Activated CD8-positive, alpha-beta memory T cell treated with anti-CD3 and anti-CD28 coated beads for 24 hours (primary cell): ENCODE results near the gene SELE.

Source experiments
- DNase-seq: peaks from one replicate; pipeline ENCODE4 v3.0.0-alpha.2; 2020

The SELE gene, protein sequence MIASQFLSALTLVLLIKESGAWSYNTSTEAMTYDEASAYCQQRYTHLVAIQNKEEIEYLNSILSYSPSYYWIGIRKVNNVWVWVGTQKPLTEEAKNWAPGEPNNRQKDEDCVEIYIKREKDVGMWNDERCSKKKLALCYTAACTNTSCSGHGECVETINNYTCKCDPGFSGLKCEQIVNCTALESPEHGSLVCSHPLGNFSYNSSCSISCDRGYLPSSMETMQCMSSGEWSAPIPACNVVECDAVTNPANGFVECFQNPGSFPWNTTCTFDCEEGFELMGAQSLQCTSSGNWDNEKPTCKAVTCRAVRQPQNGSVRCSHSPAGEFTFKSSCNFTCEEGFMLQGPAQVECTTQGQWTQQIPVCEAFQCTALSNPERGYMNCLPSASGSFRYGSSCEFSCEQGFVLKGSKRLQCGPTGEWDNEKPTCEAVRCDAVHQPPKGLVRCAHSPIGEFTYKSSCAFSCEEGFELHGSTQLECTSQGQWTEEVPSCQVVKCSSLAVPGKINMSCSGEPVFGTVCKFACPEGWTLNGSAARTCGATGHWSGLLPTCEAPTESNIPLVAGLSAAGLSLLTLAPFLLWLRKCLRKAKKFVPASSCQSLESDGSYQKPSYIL

DNA sequence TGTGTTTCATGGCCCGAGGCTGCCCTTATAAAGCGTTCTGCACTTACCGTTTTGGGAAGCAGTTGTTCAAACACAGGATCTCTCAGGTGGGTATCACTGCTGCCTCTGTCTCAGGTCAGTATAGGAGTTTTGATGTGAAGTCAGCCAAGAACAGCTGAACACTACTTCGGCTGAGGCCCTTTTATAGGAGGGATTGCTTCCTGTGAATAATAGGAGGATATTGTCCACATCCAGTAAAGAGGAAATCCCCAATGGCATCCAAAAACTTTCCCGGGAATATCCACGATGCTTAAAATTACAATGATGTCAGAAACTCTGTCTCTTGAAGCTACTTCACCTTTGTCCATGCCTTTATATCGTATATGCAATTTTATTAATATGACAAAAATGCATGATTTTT lies at the start of gene SELE:
TSS of gene SELE (minus strand) at position 156 of the 400 bp plus-strand sequence. CDS start 467 bp downstream, outside the sequence.
- no peak for DNase-seq

DNA sequence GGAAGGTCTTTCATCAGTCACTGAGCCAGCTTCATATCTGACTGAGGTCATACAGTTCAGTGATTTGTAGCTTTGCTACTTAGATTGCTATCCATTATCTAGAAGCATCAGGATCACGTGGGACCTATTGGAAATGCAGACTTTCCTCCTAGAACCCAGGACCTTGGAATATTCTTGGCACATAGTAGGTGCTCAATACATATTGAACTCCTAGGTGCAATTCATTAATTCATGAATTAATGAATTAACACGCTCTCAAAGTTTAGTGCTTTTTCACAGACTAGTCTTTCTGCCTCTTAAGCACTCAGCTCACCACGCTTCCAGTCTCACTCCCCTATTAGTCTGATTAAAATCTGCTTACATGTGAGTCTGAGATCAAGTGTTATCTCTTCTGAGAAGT lies 48.7 kb upstream of the SELE start:
- no peak for DNase-seq

DNA sequence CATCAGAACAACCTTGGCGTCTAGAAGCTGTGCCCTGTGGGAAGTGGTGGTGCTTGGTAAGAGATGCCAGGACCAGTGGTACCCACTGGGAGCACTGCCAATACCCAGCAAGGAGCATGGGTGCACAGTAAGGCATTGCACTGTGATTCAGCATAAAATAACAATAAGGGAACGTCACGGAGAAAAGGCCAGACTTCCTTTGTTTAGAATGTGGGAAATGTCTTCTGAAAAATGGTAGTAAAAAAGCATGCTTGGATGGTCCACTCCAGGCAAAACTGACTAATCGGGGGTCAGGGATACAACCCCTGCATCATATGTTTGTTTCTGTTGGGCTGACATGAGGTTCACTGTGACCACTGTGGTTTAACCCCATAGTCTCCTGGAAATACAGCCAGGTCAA lies 46.1 kb upstream of the SELE start:
- DNase-seq: no peak

DNA sequence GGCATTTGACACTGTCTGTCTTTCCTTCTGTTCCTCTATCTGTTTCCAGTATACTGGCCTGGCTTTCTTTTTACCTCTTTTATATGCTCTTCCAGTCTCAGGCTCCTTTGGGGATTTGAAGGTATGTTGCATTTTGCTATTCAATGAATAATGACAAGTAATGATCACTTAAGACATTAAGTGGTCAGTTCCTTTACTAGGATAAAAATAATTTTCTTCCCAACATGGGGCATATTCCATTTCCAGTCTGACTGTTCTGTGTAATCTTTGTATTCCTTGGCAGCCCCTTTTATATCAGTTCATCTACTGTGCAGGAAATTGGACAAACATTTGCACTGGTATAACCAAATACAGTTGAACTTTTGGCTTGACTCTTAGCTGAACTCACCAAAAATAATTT lies 45.3 kb upstream of the SELE start:
- no peak for DNase-seq

DNA sequence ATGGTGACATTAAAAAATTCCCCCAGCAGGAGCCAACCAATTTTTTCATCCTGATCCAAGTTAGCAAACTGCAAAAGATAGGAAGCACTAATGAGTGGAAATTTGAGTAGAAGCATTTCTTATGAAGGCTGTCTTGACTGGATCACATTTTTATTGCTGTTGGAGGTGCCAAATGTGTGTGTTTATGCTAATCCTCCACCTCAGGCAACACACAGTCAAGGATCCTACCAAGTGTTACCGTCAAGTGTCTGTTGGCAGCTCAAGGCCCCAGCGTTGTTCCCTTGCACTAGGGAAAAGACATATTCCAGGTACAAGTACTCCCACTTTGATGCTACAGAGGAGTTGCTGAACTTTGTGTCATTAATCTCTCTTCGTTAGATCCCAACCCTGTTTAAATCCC lies 42.6 kb upstream of the SELE start:
- DNase-seq: no peak

DNA sequence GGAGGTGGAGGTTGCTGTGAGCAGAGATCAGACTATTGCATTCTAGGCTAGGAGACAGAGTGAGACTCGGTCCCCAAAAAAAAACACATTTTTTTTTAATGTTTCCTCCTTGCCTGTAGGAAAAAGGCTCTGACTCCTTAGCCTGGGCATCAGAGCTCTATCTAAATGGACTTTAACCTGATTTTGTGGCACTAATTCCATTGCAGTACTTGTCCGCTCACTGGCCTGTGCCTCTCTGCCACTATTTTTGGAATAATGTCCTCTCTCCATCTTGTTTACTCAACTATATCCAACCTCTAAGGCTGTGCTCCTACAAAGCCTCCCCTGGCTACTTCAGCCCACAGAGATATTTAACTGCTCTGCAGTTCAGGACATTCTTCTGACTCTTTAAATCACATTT lies 34.3 kb upstream of the SELE start:
- DNase-seq: no peak

DNA sequence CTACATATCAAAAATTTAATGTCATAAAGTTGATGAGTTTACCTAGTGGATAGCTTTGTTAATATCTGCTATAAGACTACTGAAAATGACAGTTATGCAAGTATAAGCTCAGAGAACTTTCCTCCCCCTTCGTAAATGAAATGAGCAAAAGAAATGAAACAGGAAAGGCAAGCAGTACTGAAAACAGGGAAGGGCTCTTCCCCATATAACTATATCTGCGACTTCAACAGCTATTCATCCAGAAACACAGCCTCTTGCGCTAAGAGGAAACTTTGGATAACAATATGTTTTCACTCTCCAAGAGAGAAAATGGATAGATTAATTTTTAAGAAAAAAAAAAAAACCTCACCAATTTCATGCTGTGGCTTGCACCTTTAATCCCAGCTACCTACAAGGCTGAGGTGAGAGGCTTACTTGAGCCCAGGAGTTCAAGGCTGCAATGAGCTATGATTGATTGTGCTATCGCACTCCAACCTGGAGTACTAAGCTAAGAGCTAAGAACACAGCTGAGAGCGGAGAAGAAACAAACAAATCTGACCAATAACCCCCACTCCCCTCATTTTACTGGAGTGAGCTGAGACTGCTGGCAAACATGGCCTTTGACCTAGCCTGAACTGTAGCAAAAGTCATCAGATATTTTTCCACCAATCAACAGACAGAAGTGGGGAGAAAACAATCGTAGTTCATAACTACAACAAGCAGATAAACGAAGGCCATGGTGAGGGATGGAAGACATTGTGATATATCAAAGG lies 31.9 kb upstream of the SELE start:
- DNase-seq: no peak

DNA sequence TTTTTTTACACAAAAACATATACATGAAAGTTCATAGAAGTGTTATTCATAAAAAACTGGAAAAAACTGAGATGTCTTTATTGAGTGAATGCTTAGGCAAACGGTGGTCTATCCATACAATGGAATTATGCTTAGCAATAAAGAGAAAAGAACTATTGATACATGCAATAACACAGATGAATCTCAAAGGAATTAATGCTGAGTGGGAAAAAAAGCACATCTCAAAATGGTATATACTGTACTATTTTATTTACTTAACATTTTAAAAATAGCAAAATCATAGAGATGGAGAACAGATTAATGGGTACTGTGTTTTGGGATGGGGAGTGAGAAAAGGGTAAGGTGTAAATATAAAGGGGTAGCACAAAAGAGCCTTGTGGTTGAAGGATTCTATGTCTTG lies 31.0 kb upstream of the SELE start:
- no peak for DNase-seq

DNA sequence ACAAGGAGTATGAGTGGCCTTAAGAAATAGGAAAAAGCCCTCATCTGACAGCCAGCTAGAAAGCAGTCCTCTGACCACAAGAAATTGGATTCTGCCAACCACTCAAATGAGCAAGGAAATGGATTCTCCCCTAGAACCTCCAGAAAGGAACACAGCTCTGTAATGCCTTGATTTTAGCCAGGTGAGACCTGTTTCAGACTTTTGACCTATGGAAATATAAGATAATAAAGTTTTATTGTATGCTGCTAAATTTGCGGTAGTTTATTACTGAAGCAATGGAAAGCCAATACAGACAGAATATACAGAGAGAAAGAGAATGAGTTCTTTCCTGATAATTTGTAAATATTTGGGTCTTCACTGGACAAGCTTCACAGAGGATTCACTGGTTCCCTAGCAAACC lies 28.8 kb upstream of the SELE start:
- no peak for DNase-seq

DNA sequence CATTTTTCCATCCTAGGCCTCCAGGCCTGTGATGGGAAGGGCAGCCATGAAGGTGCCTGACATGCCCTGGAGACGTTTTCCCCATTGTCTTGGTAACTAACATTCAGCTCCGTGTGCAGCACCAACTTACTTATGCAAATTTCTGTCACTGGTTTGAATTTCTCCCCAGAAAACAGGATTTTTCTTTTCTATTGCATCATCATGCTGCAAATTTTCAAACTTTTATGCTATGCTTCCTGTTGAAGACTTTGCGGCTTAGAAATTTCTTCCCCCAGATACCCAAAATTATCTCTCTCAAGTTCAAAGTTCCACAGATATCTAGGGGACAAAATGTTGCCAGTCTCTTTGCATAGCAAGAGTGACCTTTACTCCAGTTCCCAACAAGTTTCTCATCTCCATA lies 25.2 kb upstream of the SELE start:
- no peak for DNase-seq

DNA sequence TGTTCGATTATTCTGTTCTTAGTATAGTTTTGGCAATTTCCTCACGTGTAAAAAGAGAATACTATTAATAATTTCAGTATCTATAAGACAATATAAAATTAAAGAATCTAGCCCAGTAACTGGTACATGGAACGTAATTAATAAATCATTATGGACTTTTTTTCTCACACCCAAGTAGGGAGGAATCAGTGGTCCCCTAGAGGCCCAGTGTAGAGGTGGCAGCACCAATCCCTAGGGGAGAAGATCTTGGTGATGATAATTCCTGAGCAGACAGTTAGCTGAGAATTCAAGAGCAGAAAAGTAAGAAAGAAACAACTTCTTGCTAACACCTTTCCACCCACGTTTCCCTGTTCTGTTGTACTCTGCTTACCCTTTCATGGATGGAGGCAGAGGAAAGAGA lies 19.7 kb upstream of the SELE start:
- DNase-seq: no peak

DNA sequence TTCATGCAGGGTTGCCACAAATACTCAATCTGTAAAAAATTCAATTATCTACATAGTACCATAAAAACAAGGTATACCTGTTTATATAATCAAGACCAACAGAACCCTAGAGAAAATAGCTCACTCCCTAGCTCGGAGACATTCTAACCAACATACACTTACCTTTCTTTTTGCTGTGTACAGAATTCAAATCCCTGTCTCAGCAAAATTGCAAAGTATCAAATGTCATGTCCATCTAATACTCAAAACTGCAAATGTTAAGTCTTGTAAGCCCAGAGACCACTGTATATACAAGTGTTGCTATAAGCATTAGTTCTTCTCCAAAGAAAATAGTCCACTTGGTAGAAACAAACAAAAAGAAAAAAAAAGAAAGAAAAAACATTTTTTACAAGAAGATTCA lies 16.2 kb upstream of the SELE start:
- no peak for DNase-seq

DNA sequence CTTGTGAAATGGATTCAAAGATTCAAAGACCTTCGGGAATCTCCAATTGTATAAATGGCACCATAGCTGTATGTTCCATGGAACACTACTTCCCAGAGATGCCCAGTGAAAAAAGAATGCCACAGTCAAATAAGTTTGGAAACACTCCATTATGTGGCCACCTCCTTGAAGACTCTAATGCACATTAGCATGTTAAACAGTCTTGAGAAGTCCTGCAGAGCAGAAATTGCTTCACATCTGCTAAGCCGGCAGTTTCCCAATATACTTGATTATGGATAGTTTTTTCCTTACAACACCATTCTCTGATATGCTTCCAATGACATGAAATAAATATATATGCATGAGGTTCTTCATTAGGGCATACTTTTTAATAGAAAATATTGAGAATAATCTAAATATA lies 12.7 kb upstream of the SELE start:
- no peak for DNase-seq

DNA sequence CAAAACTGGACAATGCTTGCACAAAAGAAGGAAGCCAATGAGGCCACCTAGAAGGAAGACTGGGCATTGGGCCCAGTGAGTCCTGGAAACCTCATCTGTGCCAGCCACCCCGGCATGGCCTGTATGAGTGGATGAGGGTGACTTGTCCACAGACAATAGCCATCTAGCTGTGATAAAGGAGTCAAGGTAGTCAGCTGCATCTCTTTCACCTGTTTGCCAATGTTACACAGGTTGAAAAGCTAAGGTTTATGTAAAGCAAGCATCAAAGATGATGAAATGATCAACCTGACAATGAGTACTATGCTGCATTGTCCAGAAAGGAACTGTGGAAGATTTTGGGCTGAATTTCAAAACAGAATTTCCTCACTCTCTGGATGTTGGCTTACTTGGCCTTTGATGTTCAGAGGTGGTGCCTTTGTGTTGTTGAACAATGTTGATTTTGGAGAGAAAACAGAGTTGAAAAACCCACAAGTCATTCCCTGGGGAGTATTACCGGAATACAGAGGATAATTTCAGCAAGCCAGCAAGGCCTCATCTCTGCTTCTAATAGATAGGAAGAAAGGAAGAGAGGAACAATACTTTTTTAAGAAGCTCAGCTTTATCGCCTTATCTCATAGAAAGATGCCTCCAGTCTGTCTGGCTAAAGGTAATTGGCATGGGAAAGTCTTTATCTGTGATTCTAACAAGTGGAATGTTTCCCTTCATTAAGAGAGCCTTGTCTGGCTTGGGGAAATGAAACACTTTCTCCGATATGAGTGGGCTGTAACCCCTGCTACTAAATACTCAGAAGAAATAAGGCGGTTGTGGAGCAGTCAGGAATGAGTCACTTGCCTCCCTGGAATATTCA lies 11.4 kb upstream of the SELE start:
- no peak for DNase-seq

DNA sequence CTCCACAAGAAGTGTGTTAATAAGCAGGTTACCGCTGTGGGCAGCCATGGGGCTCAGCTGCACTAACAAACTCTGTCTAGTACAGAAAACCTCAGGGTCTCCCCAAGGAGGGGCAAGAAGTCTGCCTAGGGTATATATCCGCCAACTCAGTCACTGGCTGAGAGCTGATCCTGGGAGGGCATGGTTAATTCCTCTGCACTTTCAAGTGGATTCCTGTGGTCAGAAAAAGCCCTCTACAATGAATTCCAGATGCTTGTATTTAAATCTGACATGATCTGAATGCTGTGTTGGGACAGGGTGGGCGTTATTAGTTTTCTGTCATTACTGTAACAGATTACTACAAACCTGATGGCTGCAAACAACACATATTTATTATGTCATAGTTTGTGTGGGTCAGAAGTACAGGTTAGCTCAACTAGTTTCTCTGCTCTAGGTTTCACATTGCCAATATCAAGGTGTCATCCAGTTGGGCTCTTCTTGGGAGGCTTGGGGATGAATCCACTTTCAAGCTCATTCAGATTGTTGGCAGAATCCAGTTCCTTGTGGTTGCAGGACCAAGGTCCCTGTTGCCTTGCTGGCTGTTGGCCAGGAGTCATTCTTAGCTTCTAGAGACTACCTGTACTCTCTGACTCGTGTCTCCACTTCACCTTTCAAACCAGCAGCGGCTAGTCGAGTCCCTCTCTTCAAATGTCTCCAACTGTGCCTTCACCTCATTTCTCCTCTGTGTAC lies 8.0 kb upstream of the SELE start:
- DNase-seq: no peak

DNA sequence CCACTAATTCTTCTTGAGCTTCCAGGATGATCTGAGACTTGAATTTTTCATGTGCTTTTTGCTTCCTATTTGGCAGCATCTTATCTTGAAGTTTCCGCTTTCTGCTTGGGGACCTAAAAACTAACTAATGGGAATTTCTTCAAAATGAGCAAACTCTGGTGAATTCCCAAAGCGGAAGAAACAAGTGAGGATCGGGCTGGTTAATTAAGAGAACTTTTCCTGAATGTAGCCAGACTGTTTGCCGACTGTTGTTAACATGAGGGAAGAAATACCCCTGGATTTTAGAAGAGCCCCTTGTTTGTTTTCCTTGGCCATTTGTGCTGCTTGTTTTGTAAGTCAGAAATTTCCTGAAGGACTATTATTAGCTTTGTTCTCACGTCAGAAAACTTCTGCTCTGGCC lies 6.1 kb upstream of the SELE start:
- DNase-seq: no peak

DNA sequence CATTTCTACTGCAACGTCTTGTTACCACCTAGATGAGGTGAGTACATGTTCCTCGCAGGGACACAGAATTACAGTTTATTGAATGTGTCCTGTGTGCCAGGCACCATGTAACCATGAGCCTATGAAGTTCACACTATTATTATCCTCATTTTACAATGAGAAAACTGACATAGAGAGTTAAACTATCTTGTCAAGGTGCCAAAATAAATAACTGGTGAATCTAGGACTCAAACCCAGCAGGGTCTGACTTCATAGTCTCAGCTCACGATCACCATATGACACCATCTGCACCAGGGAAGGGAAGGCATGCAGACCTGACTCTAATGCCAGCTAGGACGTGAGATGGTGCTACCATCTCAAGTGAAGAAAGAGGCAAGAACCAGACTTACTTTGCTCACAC lies 2.4 kb downstream of the SELE start:
- DNase-seq: no peak

DNA sequence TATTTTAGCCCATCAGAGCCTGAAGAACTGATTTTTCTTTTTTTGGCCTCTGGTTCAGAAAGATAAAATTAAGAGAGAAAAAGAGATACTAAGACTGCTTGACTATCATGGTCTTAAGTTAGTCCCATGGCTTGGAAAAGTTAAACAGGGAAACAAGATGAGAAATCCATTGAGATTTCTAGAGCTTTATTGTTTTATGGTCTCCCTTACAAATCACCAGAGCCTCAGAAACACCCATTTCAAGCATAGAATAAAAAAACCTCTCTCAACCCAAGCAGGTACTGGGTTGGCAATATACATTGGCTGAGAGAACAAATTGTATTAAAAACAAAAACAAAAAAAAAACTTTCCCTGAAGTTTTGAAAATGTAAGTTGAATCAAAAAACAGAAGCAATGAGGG lies 3.9 kb downstream of the SELE start:
- no peak for DNase-seq

DNA sequence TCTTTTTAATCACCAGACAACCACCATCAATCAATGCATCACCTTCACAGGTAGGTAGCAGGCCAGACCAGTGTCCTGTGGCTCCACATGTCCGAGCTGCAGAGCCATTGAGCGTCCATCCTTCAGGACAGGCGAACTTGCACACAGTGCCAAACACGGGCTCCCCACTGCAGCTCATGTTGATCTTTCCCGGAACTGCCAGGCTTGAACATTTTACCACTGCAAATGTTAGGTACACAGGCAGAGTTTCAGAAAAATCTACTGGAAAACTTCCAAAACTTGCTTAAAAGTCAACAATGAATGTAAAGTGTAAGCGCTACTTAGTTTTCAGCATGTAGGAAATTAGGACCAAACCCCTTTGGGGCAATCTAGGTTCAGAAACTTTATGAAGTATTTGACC lies 6.6 kb downstream of the SELE start:
- no peak for DNase-seq

DNA sequence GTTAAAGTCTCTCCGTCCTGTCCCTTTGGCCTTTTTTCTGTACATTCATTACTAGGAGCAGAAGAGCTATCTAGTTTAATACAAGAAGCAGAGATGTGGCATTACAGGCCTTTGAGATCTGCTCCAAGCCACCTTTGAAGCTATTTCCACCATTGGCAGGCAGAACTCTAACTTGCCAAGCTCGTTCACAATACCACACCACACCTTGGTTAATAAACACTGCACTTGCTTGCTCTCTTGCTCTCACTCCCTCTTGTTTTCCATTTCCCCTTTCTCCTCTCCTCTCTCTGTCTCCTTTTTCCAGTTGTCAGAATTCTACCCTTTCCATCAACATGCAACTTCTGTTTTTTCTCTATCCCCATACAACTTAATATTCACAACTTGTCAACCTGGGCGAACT lies 7.0 kb downstream of the SELE start:
- DNase-seq: no peak

DNA sequence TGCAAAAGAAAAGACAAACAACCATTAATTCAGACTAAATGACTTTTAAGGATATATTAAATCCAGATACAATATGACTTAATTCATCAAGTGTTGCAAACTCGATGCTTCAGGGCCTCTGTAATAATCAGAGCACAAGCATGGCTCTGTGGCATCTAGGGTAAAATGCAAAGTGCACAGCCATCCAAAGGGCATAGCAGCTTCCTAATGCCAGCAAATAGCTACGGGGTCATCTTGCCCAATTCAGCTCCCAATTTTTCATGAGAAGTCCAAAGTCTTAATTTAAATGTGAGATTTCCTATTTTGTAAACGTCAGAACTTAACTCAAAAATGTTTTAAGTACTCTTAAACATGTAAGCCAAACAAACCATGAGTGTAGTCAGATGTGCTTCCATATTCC lies 7.9 kb downstream of the SELE start:
- DNase-seq: no peak

DNA sequence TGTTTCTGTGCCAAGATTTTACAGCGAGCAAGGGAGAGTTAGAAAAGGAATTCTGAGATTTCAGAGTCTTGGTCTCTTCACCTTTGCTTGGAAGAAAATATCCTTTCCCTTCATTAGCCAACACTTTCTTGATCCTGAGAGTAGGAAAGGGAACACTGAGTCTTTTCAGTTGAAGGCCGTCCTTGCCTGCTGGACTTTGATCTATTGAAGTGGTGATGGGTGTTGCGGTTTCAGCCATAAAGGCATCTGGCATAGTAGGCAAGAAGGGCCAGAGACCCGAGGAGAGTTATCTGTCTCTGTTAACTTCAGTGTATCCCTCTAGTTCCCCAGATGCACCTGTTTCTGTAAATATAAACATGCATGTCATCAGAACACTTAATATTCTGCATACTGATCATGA lies 9.7 kb downstream of the SELE start:
- DNase-seq: no peak

DNA sequence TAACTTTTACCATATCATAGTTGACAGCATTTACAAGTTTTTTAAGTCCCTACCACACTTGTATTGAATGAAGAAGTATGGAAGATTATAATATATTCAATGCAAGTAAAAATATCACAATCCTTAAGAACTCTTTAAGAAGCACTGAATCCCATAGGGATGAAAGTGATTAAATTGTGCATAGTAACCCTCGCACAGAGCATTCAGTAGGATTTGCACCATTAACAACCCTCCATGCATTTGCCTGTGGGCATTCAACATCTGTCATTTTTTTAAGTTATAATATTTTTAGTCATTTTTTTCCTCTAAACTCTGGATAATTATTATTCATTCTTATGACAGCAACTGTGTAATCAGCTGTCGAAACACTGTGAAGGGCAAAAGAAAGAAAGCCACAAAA lies 10.1 kb downstream of the SELE start:
- no peak for DNase-seq
